Stomach (tissue), 4 donors: ENCODE data around the gene PRLR.

Experiments
- EP300 ChIP-seq: sonication (generic); formaldehyde crosslinking; IDR thresholded peaks from one replicate; pipeline ENCODE4 v1.6.1; 2017; ENCODE audit warnings: antibody characterized with exemption
- POLR2A ChIP-seq, 4 donors: fragments of 450-650 bp; IDR thresholded peaks; one replicate each; pipeline ENCODE4 v1.6.1; 2016; ENCODE audit warnings: antibody characterized with exemption in 4 of 4, control low read depth in 2 of 4, mild to moderate bottlenecking in 1 of 4, moderate library complexity in 1 of 4
- POLR2AphosphoS5 ChIP-seq, 3 donors: sonication (generic); formaldehyde crosslinking; IDR thresholded peaks; one replicate each; pipeline ENCODE4 v1.6.1; 2016; ENCODE audit warnings: antibody characterized with exemption in 3 of 3
- TF ChIP-seq, protein P1 (sequence below), 7 experiments: fragments of 450-650 bp in 4 of 7; fragments of 200-600 bp in 3 of 7; sonication (generic) in 3 of 7; IDR thresholded peaks; one replicate each; pipeline ENCODE4 v1.5.1; 2016 to 2019; ENCODE audit warnings: antibody characterized with exemption in 7 of 7, control low read depth in 2 of 7, mild to moderate bottlenecking in 1 of 7

DNA sequence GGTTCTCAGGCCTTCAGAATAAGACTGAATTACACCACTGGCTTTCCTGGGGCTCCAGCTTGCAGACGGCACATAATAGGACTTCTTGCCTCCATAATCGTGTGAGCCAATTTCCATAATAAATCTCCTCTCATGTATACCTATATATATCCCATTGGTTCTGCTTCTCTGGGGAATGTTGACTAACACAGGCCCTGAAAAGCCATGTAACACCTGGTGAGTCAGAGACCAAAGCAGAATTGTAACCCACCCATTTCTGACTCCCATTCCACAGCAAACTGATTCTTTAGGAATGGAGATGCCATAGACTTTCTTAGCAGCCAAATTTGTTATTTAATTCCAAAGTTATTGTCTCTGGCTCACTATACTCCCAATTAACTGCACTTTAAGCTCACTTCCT lies 97.1 kb downstream of the PRLR start:
- TF ChIP-seq, protein P1, sequence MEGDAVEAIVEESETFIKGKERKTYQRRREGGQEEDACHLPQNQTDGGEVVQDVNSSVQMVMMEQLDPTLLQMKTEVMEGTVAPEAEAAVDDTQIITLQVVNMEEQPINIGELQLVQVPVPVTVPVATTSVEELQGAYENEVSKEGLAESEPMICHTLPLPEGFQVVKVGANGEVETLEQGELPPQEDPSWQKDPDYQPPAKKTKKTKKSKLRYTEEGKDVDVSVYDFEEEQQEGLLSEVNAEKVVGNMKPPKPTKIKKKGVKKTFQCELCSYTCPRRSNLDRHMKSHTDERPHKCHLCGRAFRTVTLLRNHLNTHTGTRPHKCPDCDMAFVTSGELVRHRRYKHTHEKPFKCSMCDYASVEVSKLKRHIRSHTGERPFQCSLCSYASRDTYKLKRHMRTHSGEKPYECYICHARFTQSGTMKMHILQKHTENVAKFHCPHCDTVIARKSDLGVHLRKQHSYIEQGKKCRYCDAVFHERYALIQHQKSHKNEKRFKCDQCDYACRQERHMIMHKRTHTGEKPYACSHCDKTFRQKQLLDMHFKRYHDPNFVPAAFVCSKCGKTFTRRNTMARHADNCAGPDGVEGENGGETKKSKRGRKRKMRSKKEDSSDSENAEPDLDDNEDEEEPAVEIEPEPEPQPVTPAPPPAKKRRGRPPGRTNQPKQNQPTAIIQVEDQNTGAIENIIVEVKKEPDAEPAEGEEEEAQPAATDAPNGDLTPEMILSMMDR (IDR thresholded peaks at IDR 0.05) = no peak
- TF ChIP-seq POLR2AphosphoS5 (IDR thresholded peaks at IDR 0.05) (no peak), POLR2A (IDR thresholded peaks at IDR 0.05) (no peak), EP300 (no peak)
